Activated CD4-positive, alpha-beta T cell treated with anti-CD3 and anti-CD28 coated beads for 36 hours (primary cell): ENCODE measurements around the gene DAB2. TPM values are rescaled to one million over a fixed set of nuclear protein-coding genes. Genes with fewer than 3 reads are reported as not detected.
A peak's percentile ranks its signal among the peaks of the same experiment; 100 is the strongest.

Experiments
- ATAC-seq: fragments of 200-7000 bp; cut with Tn5 transposase; one replicate; pipeline ENCODE4 v1.10.0; 2021; ENCODE audit warnings: mild to moderate bottlenecking, moderate library complexity
- CTCF ChIA-PET: fragments of 350-600 bp; sonication (Branson Sonifier 250); formaldehyde crosslinking; loops from one replicate; lab custom pipeline; 2021; ENCODE audit warnings: antibody characterized with exemption; lab: Charles Lee
- POLR2A ChIA-PET: fragments of 350-600 bp; sonication (Branson Sonifier 250); formaldehyde crosslinking; loops from one replicate; lab custom pipeline; 2021; ENCODE audit warnings: antibody characterized with exemption, inconsistent platforms; lab: Charles Lee
- DNase-seq: peaks from one replicate; pipeline ENCODE4 v3.0.0-alpha.2; 2020
- H3K27ac Mint-ChIP-seq: one replicate; pipeline ENCODE4 v1.8.0; 2021; ENCODE audit warnings: mixed read lengths
- H3K27me3 Mint-ChIP-seq: one replicate; pipeline ENCODE4 v1.8.0; 2021; ENCODE audit warnings: mixed read lengths
- H3K36me3 Mint-ChIP-seq: one replicate; pipeline ENCODE4 v1.8.0; 2021; ENCODE audit warnings: low read depth, mixed read lengths
- H3K4me1 Mint-ChIP-seq: one replicate; pipeline ENCODE4 v1.8.0; 2021; ENCODE audit warnings: mixed read lengths
- H3K4me3 Mint-ChIP-seq: one replicate; pipeline ENCODE4 v1.8.0; 2021; ENCODE audit warnings: mild to moderate bottlenecking, moderate library complexity, mixed read lengths
- H3K9me3 Mint-ChIP-seq: one replicate; pipeline ENCODE4 v1.8.0; 2021; ENCODE audit warnings: low read depth, mixed read lengths
- intact Hi-C, 2 experiments: fragments of 100-400 bp; cut with DNase I in 1 of 2; cut with micrococcal nuclease in 1 of 2; formaldehyde crosslinking; loops; one replicate each; pipeline versions ENCODE4 v1.14.2 to v1.15.1; 2022 to 2024; cut with DNase I, micrococcal nuclease
- total RNA-seq, 2 experiments: library from RNA; stranded (reverse); gene quantifications; one replicate each; pipeline ENCODE4 v1.2.3, GENCODE V29; 2021

The DAB2 gene
- total RNA-seq, 2 experiments from 2014 or later = 0.05 to 0.26 TPM

- H3K4me1 Mint-ChIP-seq = peaks cover 4% of the 10 kb centered on the region
- H3K36me3 Mint-ChIP-seq = no peaks in the 10 kb centered on the region
- no peak overlapping the region for H3K4me3 Mint-ChIP-seq
- ChIA-PET POLR2A (no interaction called here), CTCF (interaction anchor here (0.6 to 1.1 kb wide), 6 partner anchors 9 to 266 kb away, joined by 3 to 5 read pairs (median 4); no protein-coding TSS in a partner anchor)
- intact Hi-C loops = no loop called here
- no peak for ATAC-seq
- DNase-seq = no peak
- H3K9me3 Mint-ChIP-seq = no peaks in the 10 kb centered on the region
- no peak overlapping the region for H3K27ac Mint-ChIP-seq
- H3K27me3 Mint-ChIP-seq = no peaks in the 10 kb centered on the region
Measured at GRCh38 chr5:39400713-39401578, 23.8 kb downstream of the DAB2 start.

DNA sequence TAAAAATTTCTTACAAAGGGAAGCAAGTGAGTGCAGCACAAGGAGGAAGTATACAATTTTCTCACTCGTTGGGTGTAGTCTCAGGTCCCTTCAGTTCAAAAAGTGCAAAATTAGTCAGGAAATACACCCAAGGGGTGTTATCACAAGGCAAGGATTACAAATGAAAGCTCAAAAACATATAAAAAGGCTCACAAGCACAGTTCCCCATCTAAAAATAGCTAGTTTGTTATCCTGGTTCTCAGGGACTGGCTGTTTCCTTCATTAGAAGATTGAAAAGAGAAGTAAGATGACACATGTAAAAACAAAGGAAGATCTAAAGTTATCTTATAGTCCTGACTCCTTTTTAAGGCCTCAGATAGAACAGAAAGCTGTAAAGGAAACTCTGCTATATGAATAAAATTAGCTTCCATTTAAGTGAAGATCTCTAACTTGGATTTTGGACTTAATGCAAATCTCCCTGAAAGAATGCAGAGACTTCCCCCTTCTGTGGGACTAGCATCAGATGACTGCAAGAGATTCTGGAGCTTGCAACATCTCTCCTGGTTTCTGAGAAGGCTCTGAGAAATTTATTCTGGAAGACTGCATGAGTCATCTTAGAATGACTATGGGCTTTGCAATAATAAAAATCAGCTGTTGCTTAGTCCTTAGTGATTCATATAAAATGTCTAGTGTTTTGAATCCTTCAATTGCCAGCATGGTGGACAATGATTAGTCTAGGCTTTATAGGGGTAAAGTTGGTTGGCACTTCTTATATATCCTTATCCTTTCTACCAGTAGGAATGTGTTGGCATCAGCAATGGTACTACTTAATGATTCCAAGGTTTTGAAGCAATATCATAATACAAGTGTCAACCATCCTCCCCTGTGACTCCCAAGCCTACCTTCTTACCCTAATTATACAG lies 25.4 kb downstream of the DAB2 start:
- H3K36me3 Mint-ChIP-seq = no peaks in the 10 kb centered on the region
- no peak for DNase-seq
- POLR2A ChIA-PET = no interaction called here
- no peak overlapping the region for H3K27ac Mint-ChIP-seq
- H3K27me3 Mint-ChIP-seq = no peaks in the 10 kb centered on the region
- H3K9me3 Mint-ChIP-seq = no peaks in the 10 kb centered on the region
- ATAC-seq = peak; percentile 23
- H3K4me1 Mint-ChIP-seq = peaks cover 4% of the 10 kb centered on the region
- intact Hi-C loops = no loop called here
- H3K4me3 Mint-ChIP-seq = no peak overlapping the region
- CTCF ChIA-PET = interaction anchor here (0.7 to 1.7 kb wide), 6 partner anchors 23 to 434 kb away, joined by 3 to 6 read pairs (median 4); partner anchors contain the start of gene DAB2

DNA sequence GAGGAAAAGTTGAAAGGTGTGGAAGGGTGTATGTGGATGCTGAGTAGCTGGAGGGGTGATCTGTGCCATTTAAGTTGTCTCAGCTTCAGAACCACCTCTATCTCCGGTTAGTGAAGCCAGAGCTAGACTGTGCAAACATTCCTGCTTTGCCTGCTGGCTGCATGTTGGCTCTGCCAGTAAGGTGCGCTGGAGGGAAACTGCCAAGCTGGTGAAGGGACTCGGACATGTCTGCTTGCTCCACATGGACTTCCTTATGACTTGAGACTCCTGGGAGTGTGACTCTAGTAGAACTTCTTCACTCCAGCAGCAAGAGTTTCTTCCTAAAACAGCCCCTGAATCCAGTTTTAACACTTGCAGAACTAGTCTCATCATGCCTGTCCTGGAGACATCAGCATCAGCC lies 27.9 kb downstream of the DAB2 start:
- Mint-ChIP-seq H3K4me3 (no peak overlapping the region), H3K4me1 (peaks cover 4% of the 10 kb centered on the region), H3K36me3 (no peaks in the 10 kb centered on the region), H3K9me3 (no peaks in the 10 kb centered on the region), H3K27ac (no peak overlapping the region), H3K27me3 (no peaks in the 10 kb centered on the region)
- ATAC-seq (no peak), DNase-seq (no peak)
- intact Hi-C loops = no loop called here
- ChIA-PET CTCF (interaction anchor here (1.2 to 4.9 kb wide), 3 partner anchors 20 to 151 kb away, joined by 4 to 21 read pairs (median 5); no protein-coding TSS in a partner anchor), POLR2A (no interaction called here)

DNA sequence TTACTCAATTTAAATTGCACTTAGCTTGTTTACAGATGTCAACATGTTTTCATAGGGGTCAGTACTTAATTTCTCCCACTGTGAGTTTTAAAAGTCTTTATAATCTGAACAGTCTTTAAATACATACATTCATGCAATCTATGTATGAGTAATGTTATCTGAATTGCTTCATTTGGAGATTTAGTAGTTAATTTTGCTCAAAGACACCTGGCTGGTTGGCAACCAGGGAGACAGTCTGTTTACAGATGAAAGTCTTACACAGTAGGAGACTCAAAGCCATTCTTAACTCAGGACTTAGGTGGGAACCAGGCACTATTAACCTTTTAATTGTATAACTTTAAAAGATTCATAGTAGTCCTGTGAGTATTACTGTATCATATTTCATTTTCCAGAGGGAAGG lies 29.3 kb downstream of the DAB2 start:
- Mint-ChIP-seq H3K9me3 (no peaks in the 10 kb centered on the region), H3K4me3 (no peak overlapping the region)

GRCh38 chr5:39394946-39395345 lies 29.8 kb downstream of the DAB2 start:
- H3K27me3 Mint-ChIP-seq = no peaks in the 10 kb centered on the region
- CTCF ChIA-PET = interaction anchor here (1.9 to 4.9 kb wide), 2 partner anchors 18 to 153 kb away, joined by 5 to 21 read pairs; no protein-coding TSS in a partner anchor

More for the DNA sequence above, 29.3 kb downstream of the DAB2 start:
- Mint-ChIP-seq H3K36me3 (no peaks in the 10 kb centered on the region), H3K4me1 (peaks cover 4% of the 10 kb centered on the region), H3K27ac (no peak overlapping the region), H3K27me3 (no peaks in the 10 kb centered on the region)
- intact Hi-C loops = no loop called here
- ChIA-PET POLR2A (no interaction called here), CTCF (interaction anchor here (1.2 to 4.9 kb wide), 3 partner anchors 19 to 152 kb away, joined by 4 to 21 read pairs (median 5); no protein-coding TSS in a partner anchor)
- no peak for ATAC-seq
- DNase-seq = no peak

DNA sequence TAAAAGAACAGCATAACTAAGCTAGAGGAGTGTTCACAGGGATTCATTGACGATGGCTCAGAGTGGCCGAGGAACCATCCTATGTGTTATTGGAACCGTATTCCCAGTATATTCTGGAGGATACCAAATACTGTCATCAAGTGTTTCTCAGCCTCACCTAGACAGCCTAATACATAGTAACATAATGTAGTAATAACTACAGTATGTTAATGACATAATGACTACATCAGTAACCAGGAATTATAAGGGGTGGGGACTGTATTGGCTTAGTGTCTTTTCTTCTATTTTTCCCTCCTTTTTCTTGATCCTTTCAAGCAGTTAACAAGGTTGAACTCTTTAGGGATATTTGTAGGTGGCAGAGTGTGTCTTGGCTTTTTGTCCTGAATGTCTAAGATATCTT lies 33.8 kb downstream of the DAB2 start:
- ATAC-seq (no peak), DNase-seq (no peak)
- H3K9me3 Mint-ChIP-seq = no peaks in the 10 kb centered on the region
- no peaks in the 10 kb centered on the region for H3K36me3 Mint-ChIP-seq
- H3K4me1 Mint-ChIP-seq = no peaks in the 10 kb centered on the region
- H3K4me3 Mint-ChIP-seq = no peak overlapping the region
- intact Hi-C loops = no loop called here
- ChIA-PET POLR2A (no interaction called here), CTCF (interaction anchor here (0.7 kb wide), 1 partner anchor 76 kb away, joined by 3 read pairs; no protein-coding TSS in a partner anchor)
- no peaks in the 10 kb centered on the region for H3K27me3 Mint-ChIP-seq
- H3K27ac Mint-ChIP-seq = no peak overlapping the region

More at GRCh38 chr5:39394946-39395345, 29.8 kb downstream of the DAB2 start:
- DNase-seq (no peak), ATAC-seq (no peak)
- Mint-ChIP-seq H3K36me3 (no peaks in the 10 kb centered on the region), H3K4me1 (peaks cover 4% of the 10 kb centered on the region), H3K27ac (no peak overlapping the region), H3K9me3 (no peaks in the 10 kb centered on the region), H3K4me3 (no peak overlapping the region)
- intact Hi-C loops = no loop called here
- POLR2A ChIA-PET = no interaction called here

- intact Hi-C loops = no loop called here
- ATAC-seq = no peak
- Mint-ChIP-seq H3K36me3 (no peaks in the 10 kb centered on the region), H3K4me1 (no peaks in the 10 kb centered on the region), H3K4me3 (no peak overlapping the region), H3K27me3 (peaks cover 2% of the 10 kb centered on the region), H3K9me3 (no peaks in the 10 kb centered on the region), H3K27ac (no peak overlapping the region)
- CTCF ChIA-PET = no interaction called here
- no peak for DNase-seq
- POLR2A ChIA-PET = no interaction called here
Measured at GRCh38 chr5:39387293-39387692, 37.5 kb downstream of the DAB2 start.

GRCh38 chr5:39384271-39384670 lies 40.5 kb downstream of the DAB2 start:
- Mint-ChIP-seq H3K9me3 (no peaks in the 10 kb centered on the region), H3K27me3 (peaks cover 2% of the 10 kb centered on the region), H3K36me3 (no peaks in the 10 kb centered on the region), H3K27ac (no peak overlapping the region), H3K4me3 (no peak overlapping the region), H3K4me1 (no peaks in the 10 kb centered on the region)
- ATAC-seq (no peak), DNase-seq (no peak)
- ChIA-PET CTCF (interaction anchor here (2.1 kb wide), 1 partner anchor 8 kb away, joined by 10 read pairs; no protein-coding TSS in a partner anchor), POLR2A (no interaction called here)
- intact Hi-C loops = no loop called here

DNA sequence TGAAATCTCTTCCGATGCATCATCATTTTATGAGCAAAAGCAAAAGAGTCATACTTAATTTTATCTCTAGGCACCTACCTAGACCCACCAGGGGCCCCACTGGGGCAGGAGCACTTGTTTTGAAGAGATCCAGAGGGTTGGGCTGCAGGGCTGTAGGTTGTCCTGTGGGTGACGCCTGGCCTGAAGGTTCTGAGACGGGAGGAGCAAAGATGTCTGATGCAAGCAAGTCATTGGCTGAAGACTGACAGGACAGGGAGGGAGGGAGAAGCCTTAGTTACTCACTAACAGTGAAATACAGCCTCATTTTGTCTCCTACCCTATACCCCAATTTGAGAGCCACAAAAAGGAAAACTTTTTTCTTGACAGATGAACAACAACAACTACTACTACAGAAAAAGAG lies 43.4 kb downstream of the DAB2 start:
- H3K36me3 Mint-ChIP-seq = no peaks in the 10 kb centered on the region

DNA sequence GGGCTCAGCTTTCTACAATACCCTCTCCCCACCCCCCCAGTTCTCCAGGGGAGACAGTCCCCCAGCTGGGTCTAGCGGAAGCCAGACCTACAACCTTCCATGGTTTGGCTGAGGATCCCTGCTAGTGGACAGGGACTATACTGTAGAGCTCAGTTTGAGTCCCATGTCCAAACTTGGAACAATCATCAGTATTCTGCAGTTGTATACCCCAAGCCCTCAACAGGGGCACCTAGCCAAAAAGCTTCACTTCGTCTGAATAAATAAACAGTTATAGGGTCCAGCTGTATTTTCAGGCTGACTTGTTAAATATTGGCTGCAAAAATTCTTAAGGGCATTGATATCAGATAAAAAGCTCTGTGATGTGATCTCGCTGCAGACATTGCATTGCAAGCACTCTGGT lies 45.1 kb downstream of the DAB2 start:
- Mint-ChIP-seq H3K4me1 (no peaks in the 10 kb centered on the region), H3K36me3 (no peaks in the 10 kb centered on the region), H3K27ac (no peak overlapping the region), H3K9me3 (no peaks in the 10 kb centered on the region), H3K27me3 (peaks cover 2% of the 10 kb centered on the region), H3K4me3 (no peak overlapping the region)
- POLR2A ChIA-PET = no interaction called here
- ATAC-seq = no peak
- CTCF ChIA-PET = interaction anchor here (0.8 to 2.9 kb wide), 3 partner anchors 45 to 168 kb away, joined by 3 to 14 read pairs (median 4); partner anchors contain the start of gene DAB2
- no peak for DNase-seq
- intact Hi-C loops = loop anchor here in 1 of 2 experiments (10.0 kb wide), 1 partner anchor 235 kb away; no protein-coding TSS in a partner anchor

More for the DNA sequence above, 43.4 kb downstream of the DAB2 start:
- no peak overlapping the region for H3K4me3 Mint-ChIP-seq
- ATAC-seq (no peak), DNase-seq (no peak)
- intact Hi-C loops = no loop called here
- H3K4me1 Mint-ChIP-seq = no peaks in the 10 kb centered on the region
- no peak overlapping the region for H3K27ac Mint-ChIP-seq
- peaks cover 2% of the 10 kb centered on the region for H3K27me3 Mint-ChIP-seq
- ChIA-PET POLR2A (no interaction called here), CTCF (interaction anchor here (1.3 kb wide), 2 partner anchors 166 to 191 kb away, joined by 3 to 4 read pairs; no protein-coding TSS in a partner anchor)
- H3K9me3 Mint-ChIP-seq = no peaks in the 10 kb centered on the region

DNA sequence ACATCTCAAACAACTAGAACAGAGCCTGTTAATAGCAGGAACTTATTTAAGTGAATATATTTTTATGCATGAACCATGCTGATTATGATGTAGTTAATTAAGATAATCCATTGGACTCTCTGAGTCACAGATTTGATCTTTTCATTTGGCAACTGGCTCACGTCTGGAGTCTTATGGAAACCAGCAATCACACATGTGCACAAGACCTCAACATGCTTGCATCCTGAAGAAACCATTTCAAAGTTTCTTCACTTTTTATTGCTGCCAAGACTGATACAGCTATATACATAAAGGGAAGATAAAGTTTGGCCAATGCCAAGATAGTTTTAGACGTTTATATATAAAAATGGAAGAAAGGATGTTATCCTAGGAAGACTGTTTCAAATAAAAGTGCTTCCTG lies 47.2 kb downstream of the DAB2 start:
- ChIA-PET CTCF (interaction anchor here (1.1 to 3.2 kb wide), 6 partner anchors 15 to 337 kb away, joined by 3 to 48 read pairs (median 15); no protein-coding TSS in a partner anchor), POLR2A (no interaction called here)
- Mint-ChIP-seq H3K27me3 (peaks cover 2% of the 10 kb centered on the region), H3K4me3 (no peak overlapping the region), H3K36me3 (no peaks in the 10 kb centered on the region), H3K27ac (no peak overlapping the region), H3K4me1 (no peaks in the 10 kb centered on the region), H3K9me3 (no peaks in the 10 kb centered on the region)
- DNase-seq (no peak), ATAC-seq (no peak)
- intact Hi-C loops = loop anchor here in 1 of 2 experiments (10.0 kb wide), 1 partner anchor 233 kb away; no protein-coding TSS in a partner anchor
